NCI-H2196 (cell line): Measurements from ENCODE around the gene MARCHF4.

Experiments used
- DNase-seq: peaks from one replicate; lab custom pipeline; 2025; ENCODE audit not compliant: unreplicated experiment; lab: John Stamatoyannopoulos, UW

The MARCHF4 gene, protein sequence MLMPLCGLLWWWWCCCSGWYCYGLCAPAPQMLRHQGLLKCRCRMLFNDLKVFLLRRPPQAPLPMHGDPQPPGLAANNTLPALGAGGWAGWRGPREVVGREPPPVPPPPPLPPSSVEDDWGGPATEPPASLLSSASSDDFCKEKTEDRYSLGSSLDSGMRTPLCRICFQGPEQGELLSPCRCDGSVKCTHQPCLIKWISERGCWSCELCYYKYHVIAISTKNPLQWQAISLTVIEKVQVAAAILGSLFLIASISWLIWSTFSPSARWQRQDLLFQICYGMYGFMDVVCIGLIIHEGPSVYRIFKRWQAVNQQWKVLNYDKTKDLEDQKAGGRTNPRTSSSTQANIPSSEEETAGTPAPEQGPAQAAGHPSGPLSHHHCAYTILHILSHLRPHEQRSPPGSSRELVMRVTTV

DNA sequence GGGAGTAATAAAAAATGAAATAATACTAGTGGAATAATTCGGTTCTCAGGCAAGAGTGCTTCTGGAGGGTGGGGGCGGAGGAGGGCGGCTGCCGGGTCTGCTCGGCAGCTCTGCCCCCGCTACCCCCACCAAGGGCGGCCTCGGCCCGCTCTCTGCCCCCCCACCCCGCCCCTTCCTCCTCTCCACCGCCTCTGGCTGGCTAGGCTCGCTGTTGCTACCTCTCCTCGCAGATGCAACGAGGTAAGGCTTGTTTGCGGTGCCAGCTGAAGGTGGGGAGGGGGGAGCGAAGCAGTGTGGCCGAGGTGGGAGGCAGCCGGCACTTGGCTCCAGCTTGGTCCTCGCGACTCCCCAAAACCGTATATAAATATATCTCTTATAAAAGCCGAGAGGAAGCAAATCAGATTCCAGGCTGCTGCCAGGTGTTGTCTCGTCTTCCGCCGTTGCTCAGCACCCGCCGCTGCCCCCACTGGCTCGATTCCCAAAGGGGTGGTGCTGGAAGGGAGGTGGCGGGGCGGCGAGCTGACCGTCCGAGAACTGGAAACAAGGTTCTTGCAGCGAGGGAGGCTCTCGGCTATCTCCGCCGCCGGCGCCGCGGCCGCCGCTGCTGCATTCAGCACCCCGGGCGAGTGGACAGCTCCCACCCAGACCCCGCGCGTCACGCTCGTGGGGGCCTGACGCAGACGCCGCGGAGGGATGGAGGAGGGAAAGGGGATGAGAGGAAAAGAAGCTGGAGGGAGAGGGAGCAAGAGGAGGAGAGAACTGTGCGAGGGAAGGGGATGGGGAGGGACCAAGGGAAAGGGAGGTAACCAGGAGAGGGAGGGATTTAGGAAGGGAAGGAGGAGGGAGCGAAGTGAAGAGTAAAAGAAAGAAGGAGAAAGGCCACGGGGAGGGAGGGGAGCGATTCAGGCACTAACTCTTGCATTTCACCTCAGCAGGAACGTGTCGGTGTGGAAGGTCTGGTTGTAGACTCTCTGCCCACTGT lies at the start of gene MARCHF4:
TSS of gene MARCHF4 (minus strand) at position 763 of the 982 bp plus-strand sequence. CDS start 2,223 bp downstream, outside the sequence.
- DNase-seq: peak; percentile 89

DNA sequence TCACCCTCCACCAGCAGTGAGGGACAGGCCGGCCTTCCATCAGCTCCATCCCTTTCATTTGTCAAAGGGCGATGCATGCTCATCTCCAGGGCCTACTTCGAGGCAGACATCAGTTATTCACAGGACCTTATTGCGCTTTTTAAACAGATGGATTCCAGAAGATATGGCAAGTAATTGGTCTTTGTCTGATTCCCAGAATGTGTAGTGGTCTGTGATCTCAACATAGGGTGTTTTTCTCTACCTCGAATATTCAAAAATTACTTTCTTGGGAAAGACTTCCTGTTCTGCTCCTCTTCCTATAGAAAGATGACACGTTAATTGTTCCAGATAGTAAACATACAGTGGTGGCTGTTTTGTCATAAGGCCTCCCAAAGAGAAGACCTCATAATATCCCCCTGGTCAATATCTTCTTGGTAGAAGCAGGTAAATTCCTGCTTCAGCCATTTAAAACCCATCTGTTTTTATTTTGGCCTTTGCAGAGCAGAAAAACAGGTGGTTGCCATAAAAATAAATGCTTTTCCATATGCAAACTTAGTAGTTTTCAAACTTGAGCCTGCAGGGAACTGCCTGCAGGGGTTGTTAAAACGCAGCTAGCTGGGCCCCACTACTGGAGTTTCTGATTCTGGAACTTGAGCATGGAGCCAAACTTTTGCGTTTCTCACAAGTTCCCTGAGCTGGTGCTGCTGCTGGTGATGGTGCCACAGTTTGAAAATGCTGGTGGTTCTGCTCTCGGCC lies 48.3 kb upstream of the MARCHF4 start:
- no peak for DNase-seq

DNA sequence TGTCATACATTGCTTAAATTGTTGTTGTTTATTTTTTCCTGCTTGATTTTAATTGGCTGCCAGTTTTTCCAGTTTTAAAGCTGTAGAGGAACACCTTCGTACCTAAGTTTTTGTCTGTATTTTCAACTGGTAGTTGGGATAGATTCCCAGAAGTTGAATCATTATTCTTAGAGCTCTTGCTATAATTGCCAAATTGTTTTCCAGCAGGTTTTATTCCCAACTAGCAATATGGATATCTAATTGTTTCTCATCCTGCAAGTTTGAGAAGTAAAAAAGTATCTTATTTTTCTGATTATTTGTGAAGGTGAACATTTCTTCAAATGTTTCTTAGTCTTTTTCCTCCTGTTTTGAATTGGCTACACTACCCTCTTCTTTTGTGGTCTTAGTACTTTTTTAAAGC lies 46.7 kb upstream of the MARCHF4 start:
- no peak for DNase-seq

DNA sequence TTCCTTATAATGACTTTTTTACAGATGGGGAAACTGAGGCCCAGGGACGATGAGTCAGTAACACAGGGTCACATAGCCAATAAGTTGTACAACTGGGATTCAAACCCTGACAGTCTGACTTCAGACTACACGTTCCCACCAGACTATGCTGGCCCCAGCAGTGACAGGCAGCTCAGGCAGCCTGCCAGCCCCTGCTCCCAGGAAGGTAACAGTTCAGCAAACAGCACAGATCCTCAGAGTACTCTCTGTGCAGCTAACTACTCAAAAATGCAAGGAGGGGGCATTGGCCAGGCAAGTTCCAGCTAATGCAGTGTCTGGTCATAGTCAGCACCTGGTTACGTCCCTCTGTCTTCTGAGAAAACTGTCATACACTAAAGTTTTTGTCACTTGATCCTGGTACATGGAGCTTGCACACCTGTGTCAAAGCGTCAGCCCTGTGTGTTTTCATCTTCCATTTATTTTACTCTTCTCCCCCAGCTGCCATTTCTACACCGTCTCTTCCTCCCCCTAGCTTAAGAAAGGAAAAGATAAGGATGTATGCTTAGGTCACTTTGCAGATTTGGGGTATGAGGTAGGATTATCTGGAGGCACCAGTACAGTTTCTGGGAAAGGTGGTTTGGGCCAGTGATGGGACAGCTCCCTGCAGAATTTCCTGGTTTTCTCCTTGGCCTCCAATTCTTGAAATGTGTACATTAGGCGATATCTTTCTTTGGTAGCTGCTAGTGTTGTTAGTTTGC lies 44.5 kb upstream of the MARCHF4 start:
- no peak for DNase-seq

DNA sequence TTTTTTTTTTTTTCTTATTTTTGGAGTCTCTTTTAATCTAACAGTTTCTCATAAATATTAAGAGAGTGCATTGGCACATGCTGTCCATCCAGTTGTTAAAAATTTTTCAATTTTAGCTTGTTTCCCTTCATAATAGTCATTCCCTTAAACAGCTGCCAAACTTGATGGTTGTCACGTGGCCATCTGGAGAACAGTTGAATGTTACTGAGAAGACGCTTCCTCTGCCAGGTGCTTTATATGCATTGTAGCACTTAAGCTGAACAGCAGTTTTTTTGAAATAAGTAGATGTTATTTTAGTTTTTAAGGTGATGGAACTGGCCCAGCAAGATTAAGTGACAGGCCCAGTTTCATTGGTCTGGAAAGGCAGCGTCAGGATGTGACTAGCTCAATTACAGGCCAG lies 43.3 kb upstream of the MARCHF4 start:
- DNase-seq: no peak

DNA sequence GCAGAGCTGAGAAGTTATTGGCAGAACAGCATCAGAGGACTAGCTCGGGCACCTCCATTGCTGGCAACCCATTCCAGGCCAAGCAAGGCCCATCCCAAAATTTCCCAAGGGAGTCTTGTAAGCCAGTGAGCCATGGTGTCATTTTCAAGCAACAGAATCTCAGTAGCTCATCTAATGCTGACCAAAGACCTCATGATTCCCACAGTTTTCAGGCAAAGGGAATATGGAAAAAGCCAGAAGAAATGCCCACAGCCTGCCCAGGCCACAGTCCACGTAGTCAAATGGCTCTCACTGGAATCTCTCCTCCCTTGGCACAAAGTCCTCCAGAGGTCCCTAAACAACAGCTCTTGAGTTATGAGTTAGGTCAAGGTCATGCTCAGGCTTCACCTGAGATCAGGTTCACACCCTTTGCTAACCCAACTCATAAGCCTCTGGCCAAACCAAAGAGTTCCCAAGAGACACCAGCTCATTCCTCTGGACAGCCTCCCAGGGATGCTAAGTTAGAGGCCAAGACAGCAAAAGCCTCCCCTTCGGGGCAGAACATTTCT lies 42.6 kb upstream of the MARCHF4 start:
- DNase-seq: no peak

DNA sequence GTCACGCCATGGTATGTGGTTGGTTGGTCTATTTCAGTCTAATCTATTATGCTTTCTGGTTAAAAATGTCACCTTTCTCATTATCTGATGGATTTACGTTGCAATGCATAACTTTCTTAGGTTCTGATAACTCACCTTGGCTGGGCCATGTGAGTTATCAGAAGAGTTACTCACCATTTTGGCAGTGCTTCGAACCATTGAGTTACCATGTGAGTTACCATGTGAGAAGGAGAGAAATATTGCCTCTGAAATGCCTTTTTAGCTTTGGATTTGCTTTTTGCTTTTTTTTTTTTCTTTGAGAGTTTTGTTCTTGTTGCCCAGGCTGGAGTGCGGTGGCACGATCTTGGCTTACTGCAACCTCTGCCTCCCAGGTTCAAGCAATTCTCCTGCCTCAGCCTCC lies 41.6 kb upstream of the MARCHF4 start:
- no peak for DNase-seq

DNA sequence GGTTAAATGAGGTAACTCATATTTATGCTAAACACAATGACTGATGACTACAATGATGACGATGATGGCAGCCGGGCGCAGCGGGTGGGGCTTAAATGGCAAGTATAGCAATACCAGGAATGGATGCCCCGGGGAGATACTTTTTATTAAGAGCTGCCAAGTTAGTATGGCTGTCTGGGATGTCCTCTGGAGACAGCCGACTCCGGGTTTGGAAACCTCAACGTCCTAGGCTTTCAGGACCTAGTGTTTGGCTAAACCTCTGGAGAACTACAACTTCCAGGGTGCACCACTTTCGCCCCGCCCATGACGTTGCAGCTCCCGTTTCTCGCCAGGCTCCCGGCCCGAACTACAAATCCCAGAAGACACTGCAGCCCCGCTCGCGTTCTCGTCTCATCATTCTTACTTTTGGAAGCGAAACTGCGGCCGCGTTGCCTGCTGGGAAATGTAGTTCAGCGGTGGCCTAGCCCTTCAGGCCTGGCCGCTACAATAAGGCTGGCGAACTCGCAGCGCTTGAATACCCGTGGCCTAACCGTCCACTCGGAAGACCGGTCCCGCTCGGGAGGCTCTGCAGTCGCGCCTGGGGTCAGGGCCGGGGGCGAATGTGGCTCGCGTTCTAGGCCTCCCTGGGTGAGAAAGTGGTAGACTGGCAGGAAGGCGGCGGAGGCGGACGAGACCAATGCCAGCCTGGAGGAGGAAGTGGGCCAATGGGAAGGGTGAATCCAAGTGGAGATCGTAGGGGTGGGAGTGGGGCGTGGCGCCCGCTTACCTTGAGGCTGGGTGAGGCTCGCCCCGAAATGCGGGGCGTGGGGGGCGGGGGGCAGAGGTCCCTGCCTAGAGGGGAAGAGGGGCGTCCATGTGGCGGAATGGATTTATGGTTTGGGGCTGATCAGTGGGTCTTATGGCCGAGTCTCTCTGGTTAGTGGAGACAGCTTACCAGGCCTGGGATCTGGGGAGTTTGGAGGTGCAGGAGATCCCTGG lies 40.0 kb upstream of the MARCHF4 start, which contains the start of gene SMARCAL1:
TSS of gene SMARCAL1 (plus strand) at position 463 of the 978 bp plus-strand sequence. CDS start 2,221 bp downstream, outside the sequence.
- DNase-seq: peak; percentile 98

DNA sequence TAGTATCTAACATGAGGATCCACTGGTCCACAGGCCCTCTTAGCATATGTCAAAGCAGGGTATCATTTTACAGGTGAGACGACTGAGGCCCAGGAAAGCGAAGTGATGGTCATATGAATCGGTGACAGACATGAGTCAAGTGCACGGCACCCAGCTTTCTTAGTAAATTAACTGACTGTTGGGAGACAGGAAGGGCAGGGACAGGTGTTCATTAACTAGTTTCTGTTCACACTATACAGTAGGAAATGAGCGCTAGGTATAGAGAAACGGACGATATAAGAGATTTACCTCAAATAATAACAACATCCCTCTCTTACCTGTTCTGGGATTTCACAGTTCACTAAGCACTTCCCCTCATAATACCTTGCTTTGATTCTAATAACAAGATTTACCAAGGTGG lies 38.3 kb upstream of the MARCHF4 start:
- DNase-seq: no peak

DNA sequence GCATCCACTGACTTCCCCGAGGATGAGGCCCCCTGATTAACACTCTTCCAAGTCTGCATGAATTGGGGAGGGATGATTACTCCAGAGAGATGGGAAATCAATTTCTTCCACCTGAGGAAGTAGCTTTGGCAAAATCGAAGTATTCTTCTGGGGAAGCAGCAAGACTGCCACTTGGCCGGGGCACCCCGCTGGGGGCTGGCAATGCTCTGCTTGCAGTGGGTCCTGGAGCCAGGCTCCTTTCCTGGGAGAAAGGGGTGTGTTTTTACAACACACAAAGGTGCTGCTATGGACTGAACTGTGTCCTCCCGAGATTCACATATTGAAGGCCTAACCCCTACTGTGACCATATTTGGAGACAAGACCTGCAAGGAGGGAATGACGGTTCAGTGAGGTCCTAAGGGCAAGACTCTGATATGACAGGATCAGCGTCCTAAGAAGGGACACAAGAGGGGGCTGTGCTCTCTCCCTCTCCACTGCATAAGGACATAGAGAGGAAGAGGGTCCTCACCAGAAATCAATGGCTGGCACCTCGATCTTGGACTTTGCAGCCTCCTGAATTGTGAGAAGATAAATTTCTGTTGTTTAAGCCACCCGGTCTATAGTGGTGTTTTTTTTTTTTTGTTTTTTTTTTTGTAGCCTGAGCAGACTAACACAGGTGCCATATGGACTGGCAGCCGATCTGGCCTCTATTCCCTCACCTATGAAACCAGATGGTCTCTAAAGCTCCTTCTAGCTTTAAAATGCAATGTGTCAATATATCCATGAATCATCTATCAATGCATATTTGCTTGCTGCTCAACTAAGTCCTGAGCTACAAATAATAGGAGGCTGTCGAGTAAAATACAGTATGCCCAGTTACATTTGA lies 36.4 kb upstream of the MARCHF4 start:
- no peak for DNase-seq

DNA sequence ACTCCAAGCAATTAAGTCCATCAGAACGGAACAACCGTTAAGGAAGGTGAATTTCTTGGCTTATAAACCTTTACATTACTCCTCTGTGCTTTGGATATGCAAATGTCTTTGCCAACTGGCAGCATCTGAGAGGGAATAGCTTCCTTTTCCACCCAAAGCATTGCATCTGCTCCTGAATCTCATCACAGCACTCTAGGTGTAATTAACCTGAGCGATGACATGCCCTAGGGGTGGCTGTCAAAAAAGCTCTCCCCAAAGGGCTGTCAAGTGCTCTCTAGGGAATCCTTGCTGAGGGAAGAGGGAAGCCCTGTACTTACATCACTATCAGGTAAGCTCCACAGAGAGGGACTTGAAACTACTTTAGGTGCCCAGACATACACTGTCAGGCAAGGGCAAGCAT lies 34.5 kb upstream of the MARCHF4 start:
- DNase-seq: no peak

DNA sequence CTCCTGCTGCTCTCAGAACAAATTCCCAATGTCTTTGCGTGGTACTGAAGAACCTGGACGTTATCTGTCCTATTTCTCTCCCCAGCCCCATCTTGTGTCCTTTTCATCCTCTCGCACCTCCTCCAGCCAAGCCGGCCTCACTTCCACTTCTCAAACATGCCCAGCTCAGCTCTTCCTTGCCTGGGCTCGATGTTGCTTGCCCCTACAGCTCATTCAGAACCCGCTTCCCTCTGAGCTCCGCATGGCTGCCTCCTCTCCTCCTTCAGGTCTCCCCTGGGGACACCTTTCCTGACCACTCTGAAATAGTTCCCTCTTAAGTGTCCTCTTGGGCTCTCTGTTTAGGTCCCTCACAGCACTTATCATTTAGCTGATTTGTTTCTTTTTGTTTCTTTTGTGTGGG lies 33.3 kb upstream of the MARCHF4 start:
- DNase-seq: no peak

DNA sequence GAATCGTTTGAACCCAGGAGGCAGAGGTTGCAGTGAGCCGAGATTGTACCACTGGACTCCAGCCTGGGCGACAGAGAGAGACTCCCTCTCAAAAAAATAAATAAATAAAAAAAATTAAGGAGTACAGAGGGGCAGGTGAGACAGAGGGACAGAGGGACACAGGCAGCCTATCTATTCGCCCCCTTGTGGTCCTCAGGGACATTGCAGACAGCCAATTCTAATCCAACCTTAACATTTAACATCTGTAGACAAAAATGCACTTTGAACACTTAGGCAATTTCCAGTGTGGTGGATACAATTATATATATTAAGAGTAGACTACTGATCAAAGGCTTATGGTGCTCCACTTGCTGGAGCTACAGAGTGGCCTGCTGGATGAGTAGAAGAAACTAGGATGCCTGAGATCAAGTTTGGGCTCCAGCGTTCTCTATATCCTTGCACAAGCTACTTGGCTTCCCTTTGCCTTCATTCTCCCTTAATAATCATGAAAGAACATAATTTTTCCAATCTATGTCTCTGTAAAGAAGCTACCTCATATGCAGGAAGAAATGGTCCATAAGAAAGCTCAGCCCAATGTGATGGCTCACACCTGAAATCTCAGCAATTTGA lies 31.8 kb upstream of the MARCHF4 start:
- DNase-seq: peak; percentile 24

DNA sequence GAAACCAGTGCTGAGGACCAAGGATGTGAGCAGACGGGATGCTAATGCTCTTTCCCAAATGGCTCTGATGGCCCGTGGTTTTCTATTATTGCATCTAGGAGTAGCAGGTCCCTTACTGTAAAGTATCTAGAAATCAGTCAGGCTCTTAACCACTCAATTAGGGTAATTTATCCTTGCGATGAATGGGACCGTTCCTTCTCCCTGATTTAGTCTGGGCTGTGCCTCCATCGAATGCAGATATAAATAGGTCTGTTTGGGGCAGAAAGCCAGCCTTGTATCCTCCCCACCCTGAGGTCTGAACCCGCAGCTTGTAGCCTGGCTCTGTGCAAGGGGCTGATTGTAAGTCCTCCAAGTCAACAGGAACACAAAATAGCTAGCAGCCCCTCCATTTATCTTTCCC lies 30.5 kb upstream of the MARCHF4 start:
- DNase-seq: no peak

DNA sequence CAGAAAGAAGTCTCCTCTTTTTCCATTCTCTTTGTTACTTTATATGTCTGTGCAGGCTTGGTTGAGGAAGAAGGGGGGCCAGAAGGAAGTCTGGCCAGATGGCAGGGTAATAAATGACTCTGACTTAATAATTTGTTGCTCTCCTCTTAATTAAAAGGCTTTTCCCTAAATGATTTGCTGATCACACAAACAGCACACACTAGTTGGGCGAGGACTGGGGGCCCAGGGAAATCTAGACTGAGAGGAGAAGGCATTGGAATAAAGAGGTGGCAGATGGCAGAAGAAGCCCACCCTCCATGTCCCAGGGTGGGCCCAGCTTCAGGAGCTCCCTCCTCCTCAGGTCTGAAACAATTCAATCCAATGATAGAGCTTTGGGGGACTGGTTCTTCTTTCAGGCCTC lies 27.3 kb upstream of the MARCHF4 start:
- DNase-seq: no peak

DNA sequence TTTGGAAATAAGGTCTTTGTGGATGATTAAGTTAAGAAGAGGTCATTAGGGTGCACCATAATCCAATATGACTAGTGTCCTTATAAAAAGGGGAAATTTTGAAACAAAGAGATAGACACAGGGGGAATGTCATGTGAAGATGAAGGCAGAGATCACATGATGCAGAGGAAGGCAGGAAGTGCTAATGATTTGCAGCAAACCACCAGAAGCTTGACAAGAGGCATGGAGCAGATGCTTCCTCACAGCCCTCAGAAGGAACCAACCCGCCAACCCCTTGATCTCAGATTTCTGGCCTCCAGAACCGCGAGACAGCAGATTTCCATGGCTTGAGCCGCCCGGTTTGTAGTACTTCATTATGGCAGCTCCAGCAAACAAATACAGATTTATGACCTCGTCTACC lies 22.6 kb upstream of the MARCHF4 start:
- no peak for DNase-seq
